ENCODE data around the gene IQGAP3. TPM values are rescaled to one million over a fixed set of nuclear protein-coding genes. Genes with fewer than 3 reads are reported as not detected.

The IQGAP3 gene
- total RNA-seq, 1 experiment from 2014 or later: 61.7 TPM

GRCh38 chr1:156497078-156497742, 75.2 kb downstream of the IQGAP3 start:
- DNase-seq (ENCODE audit: low spot score): no peak

GRCh38 chr1:156496211-156496761, 76.1 kb downstream of the IQGAP3 start:
- DNase-seq (ENCODE audit: low spot score): no peak

DNA sequence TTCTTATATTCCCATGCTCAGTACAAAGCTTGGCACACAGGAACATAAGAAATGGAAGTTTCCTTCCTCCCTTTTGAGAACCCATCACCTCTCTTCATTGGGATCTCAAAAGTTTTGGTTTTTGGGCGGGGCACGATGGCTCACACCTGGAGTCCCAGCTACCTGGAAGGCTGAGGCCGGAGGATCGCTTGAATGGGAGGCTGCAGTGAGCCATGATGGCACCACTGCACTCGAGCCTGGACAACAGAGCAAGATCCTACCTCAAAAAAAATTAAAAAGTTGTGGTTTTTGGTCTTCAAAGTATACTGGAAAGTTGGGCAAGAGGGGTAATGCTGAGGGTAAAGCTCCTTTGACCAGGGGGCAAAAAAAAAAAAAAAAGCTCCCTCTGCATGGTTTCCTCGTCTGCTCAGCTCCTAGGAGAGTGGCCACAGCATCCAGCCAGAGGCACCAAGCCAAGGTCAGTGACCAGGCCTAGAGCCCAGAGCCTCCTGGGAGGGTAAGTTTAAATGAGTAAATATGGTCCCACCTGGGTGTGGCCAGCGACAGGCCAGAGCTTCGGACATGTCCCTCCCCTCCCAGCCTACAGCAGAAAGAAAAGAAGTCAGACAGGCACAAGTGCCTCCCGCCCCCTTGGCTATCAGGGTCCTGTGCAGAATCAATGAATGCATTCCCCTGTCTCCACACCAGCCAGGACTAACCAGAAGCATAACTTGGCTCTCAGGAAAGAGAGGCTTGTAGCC, 76.8 kb downstream of the IQGAP3 start:
- no peak for DNase-seq (ENCODE audit: low spot score)

DNA sequence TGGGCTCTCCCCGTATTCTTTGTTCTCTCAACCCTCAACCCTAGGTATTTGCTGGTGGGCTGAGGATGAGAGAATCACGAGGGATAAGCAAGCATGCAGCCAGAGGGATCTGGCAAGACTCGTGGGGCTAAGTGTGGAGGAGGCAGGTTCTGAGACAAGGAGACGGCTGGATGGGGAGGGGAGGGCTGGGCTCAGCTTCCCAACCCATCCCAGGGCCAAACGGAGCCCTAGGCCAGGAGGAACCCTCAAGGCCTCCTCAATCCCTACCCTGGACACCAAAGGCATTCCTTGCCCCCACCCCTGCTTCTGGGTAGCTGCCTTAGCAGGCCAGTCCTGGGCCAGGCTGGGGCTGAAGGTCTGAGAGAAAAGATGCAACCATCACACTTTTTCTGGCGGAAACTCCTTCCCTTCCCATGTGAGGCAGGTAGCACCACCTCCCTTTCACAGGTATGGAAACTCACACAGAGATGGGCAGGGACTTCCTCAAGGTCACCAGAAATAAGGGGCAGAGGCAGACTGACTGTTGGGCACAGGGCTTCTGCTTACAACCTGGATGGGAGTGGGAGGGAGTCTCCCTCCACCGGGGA, 78.0 kb downstream of the IQGAP3 start:
- DNase-seq (ENCODE audit: low spot score): no peak

GRCh38 chr1:156493742-156494141, 78.6 kb downstream of the IQGAP3 start:
- no peak for DNase-seq (ENCODE audit: low spot score)

DNA sequence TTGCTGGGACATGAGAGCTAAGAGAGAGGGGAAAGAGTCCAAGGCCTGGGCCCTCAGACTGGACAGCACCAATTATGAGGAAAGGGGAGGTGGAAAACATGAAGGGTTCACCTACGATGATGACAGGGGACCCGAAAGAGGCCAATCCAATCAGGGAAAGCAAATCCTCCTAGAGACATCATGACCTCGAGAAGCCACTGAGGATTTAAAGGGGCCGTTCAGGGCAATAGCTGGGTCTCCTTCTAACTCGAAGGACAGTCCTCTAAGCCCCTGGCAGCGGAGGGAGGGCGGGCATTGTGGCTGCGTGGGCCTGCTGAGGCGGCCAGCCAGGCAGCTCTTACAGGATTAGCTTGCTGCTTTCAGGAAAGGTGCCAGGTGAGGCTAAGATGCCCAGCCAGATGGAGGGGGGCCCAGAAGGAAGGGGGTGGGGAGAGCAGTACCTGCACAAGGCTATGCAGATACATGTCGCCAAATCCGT, 79.2 kb downstream of the IQGAP3 start:
- DNase-seq (ENCODE audit: low spot score): no peak

- DNase-seq (ENCODE audit: low spot score): no peak
Measured at GRCh38 chr1:156492591-156493080, 79.7 kb downstream of the IQGAP3 start.

DNA sequence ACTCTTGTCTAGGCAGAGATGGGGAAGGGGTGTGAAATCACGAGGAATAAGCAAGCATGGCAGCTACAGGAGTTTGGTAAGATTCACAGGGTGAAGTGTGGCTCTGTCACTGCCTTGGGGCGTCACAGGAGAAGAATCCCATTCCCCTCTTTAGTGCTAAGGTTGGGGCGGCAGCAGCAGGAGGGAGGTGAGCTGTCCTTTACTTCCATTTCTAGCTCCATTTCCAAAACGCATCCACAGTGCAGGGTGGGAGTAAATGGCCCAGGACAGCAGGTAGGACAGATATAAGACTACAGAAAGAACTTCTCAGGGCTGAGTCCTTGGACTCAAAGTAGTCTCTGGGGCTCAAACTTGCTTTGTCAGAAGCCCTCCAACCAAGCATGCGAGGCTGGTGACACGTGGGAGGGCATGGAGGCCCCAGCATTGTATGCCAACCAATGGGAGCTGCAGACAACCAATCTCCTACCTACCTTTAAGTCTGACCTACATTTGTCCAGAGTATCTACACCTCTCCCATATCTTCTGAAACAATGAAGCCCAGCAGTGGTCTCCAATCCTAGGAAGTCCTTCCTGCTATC, 80.3 kb downstream of the IQGAP3 start:
- no peak for DNase-seq (ENCODE audit: low spot score)

- no peak for DNase-seq (ENCODE audit: low spot score)
Measured at GRCh38 chr1:156491151-156491949, 81.0 kb downstream of the IQGAP3 start.

DNA sequence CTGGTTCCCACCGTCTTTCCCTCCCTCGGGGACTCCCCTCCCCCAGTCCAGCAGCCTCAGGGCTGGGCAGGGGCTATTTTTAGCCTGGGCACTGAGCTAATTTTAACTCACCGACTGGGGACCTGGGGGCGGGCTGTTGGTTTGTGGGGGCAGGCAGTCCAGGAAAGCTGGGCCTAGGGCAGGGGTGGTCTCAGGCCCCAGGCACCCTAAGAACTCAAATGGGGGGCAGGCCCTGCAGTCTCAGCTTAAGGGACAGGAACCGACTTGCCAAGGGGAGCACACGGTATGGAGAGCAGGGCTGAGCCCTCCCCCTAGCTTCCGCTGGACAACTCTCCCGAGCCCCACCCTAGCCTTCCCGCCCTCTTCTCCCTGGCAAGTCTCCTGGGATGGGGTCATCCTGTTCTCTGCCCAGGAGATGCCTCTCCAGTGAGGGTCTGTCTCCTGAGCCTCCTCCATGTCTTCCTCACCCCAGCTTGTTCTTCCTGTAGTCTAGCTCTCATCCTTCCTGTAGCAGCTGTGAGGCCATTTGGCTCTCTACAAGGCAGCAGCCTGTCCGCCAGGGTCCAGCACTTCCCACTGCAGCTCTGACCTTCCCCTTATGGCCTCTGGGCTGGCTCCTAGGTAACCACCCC, 81.8 kb downstream of the IQGAP3 start:
- no peak for DNase-seq (ENCODE audit: low spot score)

DNA sequence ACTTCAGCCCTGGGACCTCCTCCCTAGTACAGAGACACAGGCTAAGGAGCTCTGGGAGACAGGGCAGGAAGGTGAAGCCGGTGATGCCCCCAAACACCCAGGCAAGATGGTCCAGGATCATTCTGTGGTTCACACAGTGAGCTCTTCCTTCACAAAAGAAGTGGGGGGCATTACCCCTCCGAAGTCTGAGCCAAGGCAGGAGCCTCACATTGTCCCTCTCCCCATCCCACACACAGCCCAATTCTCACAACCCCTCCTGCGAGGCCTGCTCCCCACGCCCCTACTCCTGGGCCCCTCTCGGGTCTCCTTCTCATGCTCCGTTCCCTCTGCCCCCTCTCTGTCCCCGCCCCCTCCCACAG, 82.5 kb downstream of the IQGAP3 start:
- DNase-seq (ENCODE audit: low spot score): no peak

DNA sequence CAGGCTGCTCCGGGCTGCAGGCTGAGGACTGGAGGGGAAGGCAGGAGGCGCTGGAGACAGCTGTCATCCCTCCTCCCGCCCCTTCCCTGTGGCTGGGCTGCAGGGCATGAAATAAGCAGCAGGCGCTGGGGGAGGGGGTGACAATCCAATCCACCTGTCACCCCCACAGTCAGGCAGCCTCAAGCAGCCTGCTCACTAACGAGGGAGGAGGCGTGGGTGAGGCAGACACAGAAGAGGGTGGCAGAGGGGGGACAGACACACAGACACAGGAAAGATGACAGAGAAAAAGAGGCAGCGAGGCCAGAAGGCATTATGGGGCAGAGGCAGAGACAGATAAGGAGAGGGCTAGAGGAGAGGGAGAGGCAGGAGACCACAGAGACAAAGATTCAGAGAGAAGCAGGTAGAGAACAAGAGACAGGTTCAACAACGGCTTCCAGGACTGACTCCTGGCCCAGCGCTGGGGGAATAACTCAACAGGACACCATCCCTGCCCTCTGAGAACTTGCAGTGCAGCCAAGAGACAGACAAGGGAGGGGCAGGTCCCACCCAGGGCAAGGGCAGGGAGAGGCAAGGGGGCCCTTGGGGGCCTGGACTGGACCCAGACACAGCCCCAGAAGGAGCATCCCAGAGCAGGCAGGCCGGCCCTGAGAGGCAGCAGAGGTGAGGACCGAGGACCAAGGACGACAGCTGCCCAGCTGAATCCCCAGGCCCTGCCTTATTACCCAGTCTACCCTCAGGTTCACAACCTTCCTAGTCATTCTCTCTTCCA, 83.0 kb downstream of the IQGAP3 start:
- DNase-seq (ENCODE audit: low spot score): no peak

GRCh38 chr1:156488566-156489165, 83.7 kb downstream of the IQGAP3 start:
- DNase-seq (ENCODE audit: low spot score): no peak

- DNase-seq (ENCODE audit: low spot score): no peak
Measured at GRCh38 chr1:156487862-156488261, 84.5 kb downstream of the IQGAP3 start.

DNA sequence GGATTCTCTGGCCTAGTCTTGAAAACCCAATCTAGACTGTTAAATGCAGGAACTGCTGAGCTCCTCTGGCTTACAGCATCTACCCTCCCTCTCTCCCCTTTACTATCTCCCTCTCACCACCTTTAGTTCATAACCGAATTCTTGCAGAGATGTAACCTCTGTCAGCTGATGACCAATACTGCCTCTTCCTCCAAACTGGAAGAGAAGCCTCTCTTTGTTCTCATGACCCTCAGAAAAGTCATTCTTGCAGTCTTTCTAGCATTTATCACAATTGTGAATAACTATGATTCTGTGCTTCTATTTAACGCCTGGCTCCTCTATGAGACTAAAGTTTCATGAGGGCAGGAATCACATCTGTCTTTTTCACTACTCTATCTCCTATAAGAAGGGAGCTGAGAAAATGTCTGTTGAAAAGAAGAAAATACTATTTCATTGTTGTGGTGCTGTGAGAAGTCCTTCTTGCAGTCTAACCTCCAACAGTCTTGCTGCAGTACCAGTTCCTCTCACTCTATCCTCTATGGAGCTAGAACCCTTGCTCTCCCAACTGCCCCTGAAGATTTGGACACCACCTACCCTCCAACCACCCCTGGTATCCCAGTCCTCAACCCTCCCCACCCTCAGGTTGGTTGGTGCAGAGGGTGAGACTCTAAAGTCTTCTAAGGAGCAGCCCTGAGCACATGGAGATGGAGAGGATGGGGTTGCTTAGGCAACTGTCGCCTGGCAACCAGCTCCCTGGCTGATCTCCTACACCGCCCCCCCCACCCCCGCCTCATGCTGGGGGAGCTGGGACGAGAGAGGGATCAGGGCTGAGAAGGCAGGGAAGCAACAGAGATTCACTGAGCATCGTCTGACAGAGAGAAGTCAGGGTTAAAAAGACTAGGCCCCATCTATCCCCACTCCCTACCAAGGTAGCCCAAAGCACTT, 85.7 kb downstream of the IQGAP3 start:
- DNase-seq (ENCODE audit: low spot score): no peak

DNA sequence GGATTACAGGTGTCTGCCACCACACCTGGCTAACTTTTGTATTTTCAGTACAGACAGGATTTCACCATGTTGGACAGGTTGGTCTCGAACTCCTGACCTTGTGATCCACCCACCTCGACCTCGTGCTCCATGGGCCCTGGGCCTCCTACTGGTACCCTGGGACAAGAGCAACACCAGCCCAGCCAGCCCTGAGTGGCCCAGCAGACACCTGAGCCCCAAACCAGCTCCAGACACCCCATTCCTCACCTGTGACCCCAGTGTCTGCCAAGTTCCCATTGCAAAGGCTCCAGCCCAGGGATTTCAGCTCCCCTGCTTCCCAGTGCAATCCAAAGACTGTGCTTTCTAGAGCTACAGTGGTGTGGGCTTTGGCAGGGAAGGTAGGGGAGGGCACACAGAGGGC, 86.4 kb downstream of the IQGAP3 start:
- DNase-seq (ENCODE audit: low spot score): no peak

GRCh38 chr1:156484480-156485058, 87.8 kb downstream of the IQGAP3 start:
- DNase-seq (ENCODE audit: low spot score): no peak

GRCh38 chr1:156483397-156483796, 89.0 kb downstream of the IQGAP3 start:
- DNase-seq (ENCODE audit: low spot score): no peak

All from HT-29 (cell line).